Activated CD4-positive, alpha-beta memory T cell treated with anti-CD3 and anti-CD28 coated beads, Interleukin-2, amount 10 ng/mL, durations not matched to agents 7 days and 5 days (primary cell): ENCODE results near the gene MUS81. TPM values are rescaled to one million over a fixed set of nuclear protein-coding genes. Genes with fewer than 3 reads are reported as not detected.

Source experiments
- CTCF ChIA-PET: fragments of 350-600 bp; sonication (Branson Sonifier 250); formaldehyde crosslinking; loops from one replicate; lab custom pipeline; 2021; ENCODE audit warnings: antibody characterized with exemption, inconsistent platforms; lab: Charles Lee
- POLR2A ChIA-PET: fragments of 350-600 bp; sonication (Branson Sonifier 250); formaldehyde crosslinking; loops from one replicate; lab custom pipeline; 2021; ENCODE audit warnings: antibody characterized with exemption; lab: Charles Lee
- DNase-seq: peaks from one replicate; pipeline ENCODE4 v3.0.0-alpha.2; 2020
- H3K27ac Mint-ChIP-seq: one replicate; pipeline ENCODE4 v1.8.0; 2021; ENCODE audit warnings: mild to moderate bottlenecking, mixed read lengths
- H3K27me3 Mint-ChIP-seq: one replicate; pipeline ENCODE4 v1.8.0; 2021; ENCODE audit warnings: mixed read lengths
- H3K36me3 Mint-ChIP-seq: one replicate; pipeline ENCODE4 v1.8.0; 2021; ENCODE audit warnings: low read depth, mixed read lengths
- H3K4me1 Mint-ChIP-seq: one replicate; pipeline ENCODE4 v1.8.0; 2021; ENCODE audit warnings: mixed read lengths
- H3K4me3 Mint-ChIP-seq: one replicate; pipeline ENCODE4 v1.8.0; 2021; ENCODE audit warnings: mild to moderate bottlenecking, mixed read lengths
- H3K9me3 Mint-ChIP-seq: one replicate; pipeline ENCODE4 v1.8.0; 2021; ENCODE audit warnings: mixed read lengths
- total RNA-seq, 2 experiments: library from RNA; stranded (reverse); gene quantifications; one replicate each; pipeline ENCODE4 v1.2.3, GENCODE V29; 2021

Gene MUS81, protein sequence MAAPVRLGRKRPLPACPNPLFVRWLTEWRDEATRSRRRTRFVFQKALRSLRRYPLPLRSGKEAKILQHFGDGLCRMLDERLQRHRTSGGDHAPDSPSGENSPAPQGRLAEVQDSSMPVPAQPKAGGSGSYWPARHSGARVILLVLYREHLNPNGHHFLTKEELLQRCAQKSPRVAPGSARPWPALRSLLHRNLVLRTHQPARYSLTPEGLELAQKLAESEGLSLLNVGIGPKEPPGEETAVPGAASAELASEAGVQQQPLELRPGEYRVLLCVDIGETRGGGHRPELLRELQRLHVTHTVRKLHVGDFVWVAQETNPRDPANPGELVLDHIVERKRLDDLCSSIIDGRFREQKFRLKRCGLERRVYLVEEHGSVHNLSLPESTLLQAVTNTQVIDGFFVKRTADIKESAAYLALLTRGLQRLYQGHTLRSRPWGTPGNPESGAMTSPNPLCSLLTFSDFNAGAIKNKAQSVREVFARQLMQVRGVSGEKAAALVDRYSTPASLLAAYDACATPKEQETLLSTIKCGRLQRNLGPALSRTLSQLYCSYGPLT
- total RNA-seq: 10 to 100 TPM; 86.9 to 91.9 TPM

DNA sequence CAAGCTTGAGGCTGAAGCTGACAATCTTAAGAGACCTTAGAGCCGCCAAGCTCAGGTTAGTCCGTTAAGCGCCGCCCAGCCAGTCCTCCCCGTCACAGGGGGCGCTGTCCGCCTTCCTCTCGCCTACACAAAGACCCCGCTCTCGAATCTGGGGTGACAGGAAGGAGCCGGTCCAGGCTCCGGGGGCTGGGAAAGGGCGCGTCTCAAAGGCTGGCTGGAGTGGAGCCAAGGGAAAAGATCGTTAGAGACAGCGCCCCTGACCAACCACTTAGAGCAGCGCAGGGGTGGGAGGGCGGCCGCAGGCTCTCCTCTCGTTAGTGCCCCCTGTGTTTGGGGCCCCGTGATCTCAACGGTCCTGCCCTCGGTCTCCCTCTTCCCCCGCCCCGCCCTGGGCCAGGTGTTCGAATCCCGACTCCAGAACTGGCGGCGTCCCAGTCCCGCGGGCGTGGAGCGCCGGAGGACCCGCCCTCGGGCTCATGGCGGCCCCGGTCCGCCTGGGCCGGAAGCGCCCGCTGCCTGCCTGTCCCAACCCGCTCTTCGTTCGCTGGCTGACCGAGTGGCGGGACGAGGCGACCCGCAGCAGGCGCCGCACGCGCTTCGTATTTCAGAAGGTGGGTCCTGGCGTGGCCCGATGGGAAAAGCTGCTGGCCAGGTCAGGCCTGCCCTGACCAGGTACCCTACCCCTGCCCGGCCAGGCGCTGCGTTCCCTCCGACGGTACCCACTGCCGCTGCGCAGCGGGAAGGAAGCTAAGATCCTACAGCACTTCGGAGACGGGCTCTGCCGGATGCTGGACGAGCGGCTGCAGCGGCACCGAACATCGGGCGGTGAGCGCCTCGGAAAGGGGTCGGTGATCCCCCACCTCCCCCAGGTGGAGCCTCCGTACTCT lies at the start of gene MUS81:
Gene MUS81 (plus strand): TSS at position 156 of the 887 bp plus-strand sequence. CDS start 321 bp downstream, at position 477.
- Mint-ChIP-seq H3K36me3 (peaks cover 60% of the 10 kb centered on the region), H3K4me1 (peaks cover 52% of the 10 kb centered on the region), H3K9me3 (no peaks in the 10 kb centered on the region), H3K4me3 (peak within 1 kb of the TSS; percentile 84), H3K27ac (peak within 1 kb of the TSS; percentile 97), H3K27me3 (no peaks in the 10 kb centered on the region)
- CTCF ChIA-PET: interaction anchor here (0.6 to 8.7 kb wide), 41 partner anchors 9 to 361 kb away, joined by 3 to 251 read pairs (median 5); partner anchors contain the start of genes AP5B1, BANF1, C11orf68 and CCDC85B
- peak; percentile 97 for DNase-seq
- POLR2A ChIA-PET: interaction anchor here (0.6 to 8.9 kb wide), 40 partner anchors 10 to 1116 kb away, joined by 3 to 284 read pairs (median 6); partner anchors contain the start of genes AP5B1, BANF1, C11orf68 and CCDC85B

DNA sequence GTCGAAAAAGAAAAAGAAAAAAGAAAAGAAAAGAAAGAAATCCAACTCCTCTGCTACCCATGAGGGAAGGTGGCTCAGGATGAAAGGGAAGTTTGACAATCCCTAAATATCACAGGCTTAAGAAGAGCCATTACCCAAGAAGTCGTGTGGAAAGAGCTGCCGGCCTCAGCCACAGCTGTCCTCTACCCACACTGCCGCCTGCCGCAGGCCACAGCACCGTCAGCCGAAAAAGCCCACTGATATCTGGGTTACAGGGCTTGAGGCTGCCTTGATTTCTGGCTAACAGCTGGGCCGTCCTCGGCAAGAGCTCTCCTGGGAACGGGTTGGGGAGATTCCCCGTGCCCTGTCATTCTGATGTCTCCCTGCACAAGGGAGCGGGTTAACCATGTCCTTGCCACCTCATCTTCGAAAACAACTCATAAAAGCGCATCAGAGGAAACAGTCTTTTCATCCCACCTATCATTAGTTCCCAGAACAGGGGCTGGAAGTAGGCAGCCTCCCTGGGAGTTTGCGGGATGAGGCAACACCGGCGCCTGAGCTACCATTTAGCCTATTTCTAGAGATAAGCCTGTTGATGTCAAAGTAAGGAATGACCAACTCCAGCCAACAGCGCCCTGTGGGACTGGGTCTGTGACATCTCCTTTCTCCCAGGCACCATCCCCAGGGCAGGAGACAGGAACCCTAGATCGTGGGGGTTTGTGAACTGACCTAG lies 48.3 kb upstream of the MUS81 start:
- Mint-ChIP-seq H3K27me3 (peaks cover 36% of the 10 kb centered on the region), H3K9me3 (no peaks in the 10 kb centered on the region), H3K36me3 (peaks cover 4% of the 10 kb centered on the region), H3K4me3 (no peak overlapping the region), H3K4me1 (peaks cover 6% of the 10 kb centered on the region), H3K27ac (no peak overlapping the region)
- DNase-seq: no peak
- CTCF ChIA-PET: interaction anchor here (1.1 to 3.5 kb wide), 3 partner anchors 10 to 32 kb away, joined by 3 to 21 read pairs (median 4); no protein-coding TSS in a partner anchor
- POLR2A ChIA-PET: no interaction called here

DNA sequence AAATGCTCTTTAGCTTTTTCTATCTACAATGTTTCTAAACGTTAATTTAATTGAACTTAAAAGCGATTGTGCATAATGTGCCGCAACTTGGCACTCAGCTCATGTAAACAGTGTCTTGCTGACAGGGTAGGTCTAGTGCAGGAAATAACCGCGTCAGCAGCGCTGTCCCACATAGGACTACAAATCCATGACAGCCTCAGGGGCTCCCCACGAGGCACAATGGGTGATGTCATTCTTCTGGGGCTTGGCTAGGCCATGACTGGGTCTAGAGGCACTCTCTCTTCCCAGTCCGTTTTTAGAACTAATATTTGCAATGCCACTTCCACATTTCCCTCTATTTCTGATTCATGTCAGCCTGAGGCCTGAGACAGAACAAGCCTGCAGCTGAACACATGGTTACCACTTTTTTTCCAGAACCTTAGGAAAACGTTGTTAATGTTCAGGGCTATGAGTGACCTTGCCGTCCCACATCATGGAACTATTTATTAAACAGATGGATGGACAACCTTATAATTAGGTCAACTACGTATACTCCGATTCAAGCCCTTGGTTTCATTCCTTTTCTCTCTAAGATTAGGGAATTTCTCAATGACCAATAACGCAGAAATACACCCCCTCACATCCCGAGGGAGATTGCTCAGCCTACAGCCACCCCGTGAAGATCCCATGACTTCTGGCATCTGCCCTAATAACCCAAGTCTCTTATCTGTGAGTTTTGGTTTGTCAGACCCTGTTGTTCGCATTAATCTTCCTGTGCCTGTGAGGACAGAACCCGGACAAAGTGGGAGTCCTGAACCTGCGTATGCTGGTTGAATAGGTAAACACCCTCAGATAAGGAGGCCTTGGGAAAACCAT lies 45.9 kb upstream of the MUS81 start:
- POLR2A ChIA-PET: no interaction called here
- no peaks in the 10 kb centered on the region for H3K9me3 Mint-ChIP-seq

GRCh38 chr11:65814986-65815565 lies 45.2 kb upstream of the MUS81 start:
- POLR2A ChIA-PET: interaction anchor here (2.0 kb wide), 1 partner anchor 103 kb away, joined by 12 read pairs; the partner anchor contains the start of gene KAT5
- no peak overlapping the region for H3K4me3 Mint-ChIP-seq
- DNase-seq: no peak
- H3K27ac Mint-ChIP-seq: no peak overlapping the region
- H3K36me3 Mint-ChIP-seq: peaks cover 4% of the 10 kb centered on the region
- peaks cover 26% of the 10 kb centered on the region for H3K27me3 Mint-ChIP-seq
- CTCF ChIA-PET: interaction anchor here (1.6 to 9.4 kb wide), 3 partner anchors 27 to 103 kb away, joined by 5 to 126 read pairs (median 46); partner anchors contain the start of genes AP5B1 and KAT5
- H3K9me3 Mint-ChIP-seq: no peaks in the 10 kb centered on the region
- H3K4me1 Mint-ChIP-seq: peaks cover 17% of the 10 kb centered on the region

More for the DNA sequence above, 45.9 kb upstream of the MUS81 start:
- DNase-seq: no peak
- peaks cover 26% of the 10 kb centered on the region for H3K27me3 Mint-ChIP-seq
- H3K4me3 Mint-ChIP-seq: no peak overlapping the region
- H3K27ac Mint-ChIP-seq: no peak overlapping the region
- CTCF ChIA-PET: interaction anchor here (1.2 to 9.4 kb wide), 4 partner anchors 35 to 103 kb away, joined by 3 to 126 read pairs (median 34); partner anchors contain the start of genes AP5B1 and KAT5
- H3K4me1 Mint-ChIP-seq: peaks cover 17% of the 10 kb centered on the region
- H3K36me3 Mint-ChIP-seq: peaks cover 4% of the 10 kb centered on the region

DNA sequence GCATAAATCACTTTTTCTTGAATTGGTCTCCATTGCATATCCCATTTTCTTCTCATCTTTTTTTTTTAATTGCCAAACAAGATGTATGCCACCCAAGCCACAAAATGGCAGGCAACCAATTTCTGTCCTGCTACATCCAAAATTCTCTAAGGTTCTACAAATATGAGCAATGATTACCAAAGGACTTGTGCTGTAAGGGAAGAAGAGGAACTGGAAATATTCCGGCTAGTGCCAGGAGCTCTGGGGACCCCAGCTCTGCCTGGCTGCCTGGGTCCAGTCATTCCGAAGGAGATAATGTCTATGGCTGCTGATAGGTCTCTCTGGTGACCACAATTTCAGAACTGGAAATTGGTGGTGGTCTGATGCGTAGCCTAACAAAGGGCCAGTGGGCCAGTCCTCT lies 43.5 kb upstream of the MUS81 start:
- H3K4me1 Mint-ChIP-seq: peaks cover 17% of the 10 kb centered on the region
- POLR2A ChIA-PET: interaction anchor here (1.2 to 4.2 kb wide), 5 partner anchors 32 to 105 kb away, joined by 5 to 31 read pairs (median 6); partner anchors contain the start of genes AP5B1 and KAT5
- H3K9me3 Mint-ChIP-seq: no peaks in the 10 kb centered on the region
- no peak for DNase-seq
- H3K36me3 Mint-ChIP-seq: peaks cover 4% of the 10 kb centered on the region
- CTCF ChIA-PET: interaction anchor here (1.1 to 9.4 kb wide), 14 partner anchors 8 to 148 kb away, joined by 3 to 126 read pairs (median 7); partner anchors contain the start of genes AP5B1, KAT5, MUS81 and RNASEH2C
- no peak overlapping the region for H3K4me3 Mint-ChIP-seq
- H3K27ac Mint-ChIP-seq: no peak overlapping the region
- H3K27me3 Mint-ChIP-seq: peaks cover 20% of the 10 kb centered on the region

DNA sequence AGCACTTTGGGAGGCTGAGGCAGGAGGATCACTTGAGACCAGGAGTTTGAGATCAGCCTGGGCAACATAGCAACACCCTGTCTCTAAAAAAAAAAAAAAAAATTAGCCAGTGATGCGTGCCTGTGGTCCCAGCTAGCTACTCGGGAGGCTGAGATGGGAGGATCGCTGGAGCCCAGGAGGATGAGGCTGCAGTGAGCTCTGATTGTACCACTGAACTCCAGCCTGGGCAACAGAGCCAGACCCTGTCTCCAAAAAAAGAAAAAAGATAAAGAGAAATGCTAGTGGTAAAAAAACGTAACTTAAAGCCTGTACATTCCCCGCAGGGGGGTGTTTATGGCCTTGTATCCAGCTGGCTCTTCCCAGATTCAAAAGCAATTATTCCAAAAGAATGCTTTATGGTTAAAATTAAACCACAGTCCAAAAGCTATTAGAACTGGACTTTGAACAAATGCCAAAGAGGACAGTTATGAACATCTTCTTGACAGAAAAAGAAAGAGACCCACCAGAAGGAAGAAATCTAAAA lies 42.9 kb upstream of the MUS81 start:
- Mint-ChIP-seq H3K27me3 (peaks cover 18% of the 10 kb centered on the region), H3K4me1 (peaks cover 17% of the 10 kb centered on the region), H3K4me3 (peak overlapping the region; percentile 74), H3K36me3 (peaks cover 4% of the 10 kb centered on the region), H3K9me3 (no peaks in the 10 kb centered on the region), H3K27ac (peak overlapping the region; percentile 65)
- POLR2A ChIA-PET: interaction anchor here (1.1 to 4.2 kb wide), 6 partner anchors 32 to 98 kb away, joined by 3 to 31 read pairs (median 5); partner anchors contain the start of gene AP5B1
- DNase-seq: no peak
- CTCF ChIA-PET: interaction anchor here (0.9 to 9.4 kb wide), 20 partner anchors 9 to 277 kb away, joined by 3 to 126 read pairs (median 5); partner anchors contain the start of genes AP5B1, KAT5, MUS81 and RNASEH2C

DNA sequence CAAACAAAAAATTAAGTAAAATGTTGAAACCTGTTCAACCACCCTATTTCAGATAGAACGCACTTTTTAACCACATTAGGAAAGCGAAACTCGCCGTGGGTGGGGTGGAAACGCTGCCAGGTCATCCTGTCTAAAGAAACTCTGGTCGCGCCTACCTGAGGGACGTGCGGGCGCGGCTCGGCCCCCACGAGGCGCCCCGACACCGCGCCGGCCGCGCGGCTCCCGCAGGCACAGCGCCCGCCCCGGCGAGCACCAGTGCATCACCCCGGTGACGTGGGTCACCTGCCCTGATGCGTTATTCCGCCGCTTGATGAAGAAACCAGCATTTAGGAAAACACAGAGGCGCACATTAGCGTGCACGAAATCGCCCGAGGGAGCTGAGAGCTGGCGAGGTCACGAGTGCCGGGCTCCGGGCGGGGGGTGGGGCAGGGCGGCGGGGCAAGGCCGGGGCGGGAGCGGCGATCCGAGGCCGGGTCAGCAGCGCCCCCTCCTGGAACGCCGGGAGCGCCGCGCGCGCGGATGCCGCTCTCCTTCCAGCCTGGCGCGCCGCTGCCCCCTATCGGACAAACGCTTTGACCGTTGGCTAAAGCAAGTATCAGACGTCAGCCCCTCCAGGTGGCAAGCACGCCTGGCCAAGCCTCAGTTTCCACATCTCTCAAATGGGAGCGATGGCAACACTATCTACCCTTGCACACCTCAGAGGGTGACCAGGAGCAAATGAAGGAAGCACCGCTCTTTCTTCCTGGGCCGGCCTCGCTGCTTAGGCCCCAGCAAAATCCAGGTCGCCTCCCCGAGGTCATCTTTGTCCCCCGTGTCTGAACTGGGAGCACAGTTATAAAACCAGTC lies 42.2 kb upstream of the MUS81 start:
- Mint-ChIP-seq H3K27ac (peak overlapping the region; percentile 65), H3K9me3 (no peaks in the 10 kb centered on the region), H3K4me3 (peak overlapping the region; percentile 74), H3K36me3 (peaks cover 4% of the 10 kb centered on the region), H3K4me1 (peaks cover 17% of the 10 kb centered on the region), H3K27me3 (peaks cover 17% of the 10 kb centered on the region)
- ChIA-PET POLR2A (interaction anchor here (0.8 to 4.2 kb wide), 6 partner anchors 33 to 107 kb away, joined by 3 to 31 read pairs (median 4); partner anchors contain the start of gene AP5B1), CTCF (interaction anchor here (0.8 to 9.4 kb wide), 29 partner anchors 9 to 278 kb away, joined by 3 to 126 read pairs (median 4); partner anchors contain the start of genes AP5B1, CCDC85B, KAT5 and MUS81)
- peak; percentile 94 for DNase-seq

DNA sequence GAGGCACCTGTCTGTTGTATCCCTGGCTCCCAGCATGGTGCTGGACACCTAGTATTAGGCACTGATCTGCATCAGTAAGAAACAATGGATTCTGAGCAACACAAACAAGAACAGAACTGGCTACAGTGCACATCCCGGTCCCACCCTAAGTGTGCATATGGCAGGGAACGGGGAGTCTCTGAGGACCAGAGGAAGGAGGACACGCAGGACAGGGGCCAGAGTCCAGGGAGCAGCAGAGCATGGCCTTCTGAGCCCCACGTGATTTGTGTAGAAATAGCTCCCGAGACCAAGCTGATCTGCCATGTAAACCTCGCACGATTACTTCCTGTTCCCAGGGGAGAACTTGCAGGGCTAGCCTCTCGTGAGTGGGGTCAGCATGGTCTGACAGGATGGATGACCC lies 39.1 kb upstream of the MUS81 start:
- Mint-ChIP-seq H3K4me3 (no peak overlapping the region), H3K4me1 (peaks cover 17% of the 10 kb centered on the region), H3K27ac (no peak overlapping the region), H3K9me3 (no peaks in the 10 kb centered on the region), H3K27me3 (peaks cover 5% of the 10 kb centered on the region), H3K36me3 (peaks cover 4% of the 10 kb centered on the region)
- DNase-seq: no peak
- POLR2A ChIA-PET: interaction anchor here (1.1 kb wide), 1 partner anchor 12 kb away, joined by 3 read pairs; no protein-coding TSS in a partner anchor
- CTCF ChIA-PET: interaction anchor here (9.4 kb wide), 1 partner anchor 43 kb away, joined by 126 read pairs; the partner anchor contains the start of gene AP5B1

- Mint-ChIP-seq H3K4me3 (no peak overlapping the region), H3K36me3 (no peaks in the 10 kb centered on the region), H3K27ac (no peak overlapping the region), H3K9me3 (no peaks in the 10 kb centered on the region), H3K4me1 (peaks cover 12% of the 10 kb centered on the region), H3K27me3 (no peaks in the 10 kb centered on the region)
- CTCF ChIA-PET: interaction anchor here (0.6 to 9.4 kb wide), 3 partner anchors 37 to 111 kb away, joined by 3 to 126 read pairs (median 4); partner anchors contain the start of genes AP5B1 and KAT5
- POLR2A ChIA-PET: no interaction called here
- DNase-seq: no peak
These were observed 37.3 kb upstream of the MUS81 start for GRCh38 chr11:65822776-65823528.
